CD4-positive, alpha-beta T cell (primary cell): ENCODE results near the gene HMCN2. TPM values are rescaled to one million over a fixed set of nuclear protein-coding genes. Genes with fewer than 3 reads are reported as not detected.

Experiments used
- ATAC-seq: fragments of 200-7000 bp; cut with Tn5 transposase; one replicate; pipeline ENCODE4 v1.10.0; 2022; ENCODE audit warnings: mild to moderate bottlenecking; ENCODE audit not compliant: poor library complexity
- CTCF ChIA-PET: fragments of 350-600 bp; sonication (Branson Sonifier 250); formaldehyde crosslinking; loops from one replicate; lab custom pipeline; 2021; ENCODE audit warnings: antibody characterized with exemption, inconsistent platforms; lab: Charles Lee
- POLR2A ChIA-PET: fragments of 350-600 bp; sonication (Branson Sonifier 250); formaldehyde crosslinking; loops from one replicate; lab custom pipeline; 2021; ENCODE audit warnings: antibody characterized with exemption, inconsistent platforms; lab: Charles Lee
- DNase-seq, 14 experiments: peaks; one replicate each; pipeline ENCODE4 v3.0.0-alpha.2; 2013 to 2020; ENCODE audit warnings: mixed read lengths in 2 of 14
- H3K27ac ChIP-seq, 2 donors: one replicate each; pipeline versions ENCODE4 v1.5.1 to v1.7.0; 2013; ENCODE audit warnings: low read length in 2 of 2, low read depth in 1 of 2, mild to moderate bottlenecking in 1 of 2
- H3K27me3 ChIP-seq, 2 experiments: 1 replicate in 1 of 2; 2 replicates in 1 of 2; pipeline versions ENCODE4 v1.6.1 to v1.7.0; 2013; ENCODE audit warnings: low read length in 2 of 2, control low read depth in 1 of 2, mild to moderate bottlenecking in 1 of 2, moderate library complexity in 1 of 2; ENCODE audit not compliant: insufficient read depth in 2 of 2, control insufficient read depth in 1 of 2
- H3K36me3 ChIP-seq: one replicate; pipeline ENCODE4 v1.6.1; 2013; ENCODE audit warnings: low read length, control low read depth; ENCODE audit not compliant: insufficient read depth
- H3K4me1 ChIP-seq: one replicate; pipeline ENCODE4 v1.6.1; 2013; ENCODE audit warnings: low read length, control low read depth; ENCODE audit not compliant: insufficient read depth
- H3K4me3 ChIP-seq: one replicate; pipeline ENCODE4 v1.5.1; 2013; ENCODE audit warnings: mild to moderate bottlenecking, low read length, moderate library complexity
- H3K9me3 ChIP-seq, 2 experiments: 1 replicate in 1 of 2; 2 replicates in 1 of 2; pipeline versions ENCODE4 v1.6.1 to v1.7.0; 2013; ENCODE audit warnings: low read length in 2 of 2, mild to moderate bottlenecking in 2 of 2, control low read depth in 1 of 2, moderate library complexity in 1 of 2; ENCODE audit not compliant: control insufficient read depth in 1 of 2, insufficient read depth in 1 of 2
- H3K27ac Mint-ChIP-seq: one replicate; pipeline ENCODE4 v1.8.0; 2020; ENCODE audit warnings: mixed read lengths
- H3K27me3 Mint-ChIP-seq: one replicate; pipeline ENCODE4 v1.8.0; 2021; ENCODE audit warnings: mixed read lengths
- H3K36me3 Mint-ChIP-seq: one replicate; pipeline ENCODE4 v1.8.0; 2021; ENCODE audit warnings: low read depth, mixed read lengths
- H3K4me1 Mint-ChIP-seq: one replicate; pipeline ENCODE4 v1.8.0; 2021; ENCODE audit warnings: low read depth, mixed read lengths
- H3K4me3 Mint-ChIP-seq: one replicate; pipeline ENCODE4 v1.8.0; 2020; ENCODE audit warnings: mild to moderate bottlenecking, mixed read lengths
- H3K9me3 Mint-ChIP-seq: one replicate; pipeline ENCODE4 v1.8.0; 2020; ENCODE audit warnings: mixed read lengths
- intact Hi-C, 2 experiments: fragments of 100-400 bp; cut with DNase I in 1 of 2; cut with micrococcal nuclease in 1 of 2; formaldehyde crosslinking; loops; one replicate each; pipeline versions ENCODE4 v1.15.1 to v1.9.0; 2023 to 2025; cut with DNase I, micrococcal nuclease
- total RNA-seq, 174 experiments: library from RNA in 2 of 174; stranded (reverse) in 2 of 174; gene quantifications; one replicate each; pipeline ENCODE4 v1.2.3 and lab custom pipeline; 2021 to 2026
- TF ChIP-seq, protein P1 (sequence below): fragments of 200-600 bp; IDR thresholded peaks from one replicate; pipeline ENCODE4 v1.8.0; 2022; ENCODE audit warnings: antibody characterized with exemption, mild to moderate bottlenecking

HMCN2 gene
- total RNA-seq, 2 experiments from 2014 or later, result not detected

- Mint-ChIP-seq H3K27me3 (no peaks in the 10 kb centered on the region), H3K4me1 (no peaks in the 10 kb centered on the region), H3K27ac (no peak overlapping the region), H3K9me3 (no peaks in the 10 kb centered on the region), H3K4me3 (no peak overlapping the region), H3K36me3 (no peaks in the 10 kb centered on the region)
- no peak overlapping the region for H3K27ac ChIP-seq
- ChIA-PET POLR2A (no interaction called here), CTCF (no interaction called here)
- H3K4me1 ChIP-seq, result no peaks in the 10 kb centered on the region
- intact Hi-C loops, result no loop called here
- ATAC-seq (no peak), DNase-seq (no peak)
- H3K27me3 ChIP-seq, result no peaks in the 10 kb centered on the region
- H3K36me3 ChIP-seq, result no peaks in the 10 kb centered on the region
- TF ChIP-seq, protein P1, sequence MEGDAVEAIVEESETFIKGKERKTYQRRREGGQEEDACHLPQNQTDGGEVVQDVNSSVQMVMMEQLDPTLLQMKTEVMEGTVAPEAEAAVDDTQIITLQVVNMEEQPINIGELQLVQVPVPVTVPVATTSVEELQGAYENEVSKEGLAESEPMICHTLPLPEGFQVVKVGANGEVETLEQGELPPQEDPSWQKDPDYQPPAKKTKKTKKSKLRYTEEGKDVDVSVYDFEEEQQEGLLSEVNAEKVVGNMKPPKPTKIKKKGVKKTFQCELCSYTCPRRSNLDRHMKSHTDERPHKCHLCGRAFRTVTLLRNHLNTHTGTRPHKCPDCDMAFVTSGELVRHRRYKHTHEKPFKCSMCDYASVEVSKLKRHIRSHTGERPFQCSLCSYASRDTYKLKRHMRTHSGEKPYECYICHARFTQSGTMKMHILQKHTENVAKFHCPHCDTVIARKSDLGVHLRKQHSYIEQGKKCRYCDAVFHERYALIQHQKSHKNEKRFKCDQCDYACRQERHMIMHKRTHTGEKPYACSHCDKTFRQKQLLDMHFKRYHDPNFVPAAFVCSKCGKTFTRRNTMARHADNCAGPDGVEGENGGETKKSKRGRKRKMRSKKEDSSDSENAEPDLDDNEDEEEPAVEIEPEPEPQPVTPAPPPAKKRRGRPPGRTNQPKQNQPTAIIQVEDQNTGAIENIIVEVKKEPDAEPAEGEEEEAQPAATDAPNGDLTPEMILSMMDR, result no peak
- H3K9me3 ChIP-seq, result no peaks in the 10 kb centered on the region
- H3K4me3 ChIP-seq, result no peak overlapping the region
Observed at GRCh38 chr9:130411566-130411915, 146.0 kb downstream of the HMCN2 start.

GRCh38 chr9:130414081-130414731 lies 148.6 kb downstream of the HMCN2 start:
- ChIA-PET POLR2A (interaction anchor here (0.7 kb wide), 1 partner anchor 351 kb away, joined by 4 read pairs; no protein-coding TSS in a partner anchor), CTCF (no interaction called here)
- intact Hi-C loops, result no loop called here
- H3K4me3 Mint-ChIP-seq, result no peak overlapping the region
- Histone ChIP-seq H3K4me1 (no peaks in the 10 kb centered on the region), H3K27ac (no peak overlapping the region), H3K4me3 (no peak overlapping the region), H3K9me3 (no peaks in the 10 kb centered on the region), H3K27me3 (no peaks in the 10 kb centered on the region), H3K36me3 (no peaks in the 10 kb centered on the region)
- peaks cover 5% of the 10 kb centered on the region for H3K27me3 Mint-ChIP-seq
- H3K27ac Mint-ChIP-seq, result no peak overlapping the region
- H3K36me3 Mint-ChIP-seq, result no peaks in the 10 kb centered on the region
- ATAC-seq, result no peak
- H3K9me3 Mint-ChIP-seq, result no peaks in the 10 kb centered on the region
- DNase-seq, result no peak
- TF ChIP-seq, protein P1, result no peak
- H3K4me1 Mint-ChIP-seq, result no peaks in the 10 kb centered on the region

DNA sequence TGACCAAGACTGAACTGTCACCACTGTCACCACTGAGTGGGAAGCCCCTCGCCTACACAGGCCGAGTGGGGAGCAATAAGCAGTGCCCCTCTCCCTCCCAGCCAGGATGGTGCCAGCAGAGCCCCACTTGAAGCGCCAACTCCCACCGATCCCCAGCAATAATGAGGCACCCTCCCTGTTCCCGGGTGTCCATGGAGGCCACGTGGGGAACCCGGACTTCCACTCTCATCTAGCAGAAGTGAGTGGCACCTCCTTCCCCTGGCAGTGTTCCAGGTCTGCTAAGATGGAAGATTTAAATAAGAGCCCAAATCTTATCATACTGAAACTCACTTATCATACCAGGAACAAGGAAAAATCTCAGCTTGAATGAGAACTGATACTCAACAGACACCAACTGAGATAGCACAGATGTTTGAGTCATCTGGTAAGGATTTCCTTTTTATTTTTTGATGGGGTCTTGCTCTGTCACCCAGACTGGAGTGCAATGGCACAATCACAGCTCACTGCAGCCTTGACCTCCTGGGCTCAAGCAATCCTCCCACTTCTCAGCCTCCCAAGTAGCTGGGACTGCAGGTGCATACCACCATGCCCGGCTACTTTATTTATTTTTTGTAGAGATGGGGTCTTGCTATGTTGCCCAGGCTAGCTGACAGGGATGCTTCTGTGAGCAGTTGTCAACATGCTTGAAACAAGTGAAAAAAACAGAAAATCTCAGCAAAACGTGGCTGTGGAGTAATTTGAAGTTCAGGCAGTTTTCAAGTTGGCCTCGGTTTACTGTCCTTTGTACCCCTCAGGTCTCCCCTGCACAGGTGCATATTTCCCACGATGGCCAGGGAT lies 149.6 kb downstream of the HMCN2 start:
- ATAC-seq, result no peak
- H3K4me3 Mint-ChIP-seq, result no peak overlapping the region
- no peaks in the 10 kb centered on the region for H3K9me3 Mint-ChIP-seq
- Histone ChIP-seq H3K36me3 (no peaks in the 10 kb centered on the region), H3K27ac (no peak overlapping the region), H3K4me3 (no peak overlapping the region), H3K9me3 (no peaks in the 10 kb centered on the region), H3K4me1 (no peaks in the 10 kb centered on the region), H3K27me3 (no peaks in the 10 kb centered on the region)
- ChIA-PET POLR2A (no interaction called here), CTCF (no interaction called here)
- intact Hi-C loops, result no loop called here
- H3K27ac Mint-ChIP-seq, result no peak overlapping the region
- no peaks in the 10 kb centered on the region for H3K4me1 Mint-ChIP-seq
- no peaks in the 10 kb centered on the region for H3K36me3 Mint-ChIP-seq
- peaks cover 11% of the 10 kb centered on the region for H3K27me3 Mint-ChIP-seq
- DNase-seq, result no peak
- TF ChIP-seq, protein P1, result no peak
